T-helper 2 cell (primary cell): ENCODE data around the gene SEC14L5.
"Not testable (repeated sequence)": the region's sequence is repeated elsewhere in the genome, so short reads cannot be mapped to it uniquely, and the experiment has no call there.

ENCODE experiments used
- DNase-seq, 5 experiments: peaks; one replicate each; pipeline versions ENCODE4 v3.0.0 to v3.0.0-alpha.2; 2012 to 2022

Gene SEC14L5

GRCh38 chr16:4954714-4955113 lies 3.4 kb upstream of the SEC14L5 start:
- no peak for DNase-seq

DNA sequence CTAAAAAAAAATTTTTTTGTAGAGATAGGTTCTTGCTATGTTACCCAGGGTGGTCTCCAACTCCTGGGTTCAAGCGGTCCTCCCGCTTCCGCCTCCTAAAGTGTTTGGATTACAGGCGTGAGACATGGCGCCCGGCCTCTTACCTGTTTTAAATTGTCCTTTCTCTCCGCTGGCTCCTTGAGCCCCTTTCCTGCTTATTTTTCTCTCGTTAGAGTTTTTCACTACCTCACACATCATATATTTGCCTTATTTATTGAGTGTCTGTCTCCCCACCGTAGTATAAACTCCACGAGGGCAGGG lies 760 bp upstream of the SEC14L5 start:
- no peak for DNase-seq

DNA sequence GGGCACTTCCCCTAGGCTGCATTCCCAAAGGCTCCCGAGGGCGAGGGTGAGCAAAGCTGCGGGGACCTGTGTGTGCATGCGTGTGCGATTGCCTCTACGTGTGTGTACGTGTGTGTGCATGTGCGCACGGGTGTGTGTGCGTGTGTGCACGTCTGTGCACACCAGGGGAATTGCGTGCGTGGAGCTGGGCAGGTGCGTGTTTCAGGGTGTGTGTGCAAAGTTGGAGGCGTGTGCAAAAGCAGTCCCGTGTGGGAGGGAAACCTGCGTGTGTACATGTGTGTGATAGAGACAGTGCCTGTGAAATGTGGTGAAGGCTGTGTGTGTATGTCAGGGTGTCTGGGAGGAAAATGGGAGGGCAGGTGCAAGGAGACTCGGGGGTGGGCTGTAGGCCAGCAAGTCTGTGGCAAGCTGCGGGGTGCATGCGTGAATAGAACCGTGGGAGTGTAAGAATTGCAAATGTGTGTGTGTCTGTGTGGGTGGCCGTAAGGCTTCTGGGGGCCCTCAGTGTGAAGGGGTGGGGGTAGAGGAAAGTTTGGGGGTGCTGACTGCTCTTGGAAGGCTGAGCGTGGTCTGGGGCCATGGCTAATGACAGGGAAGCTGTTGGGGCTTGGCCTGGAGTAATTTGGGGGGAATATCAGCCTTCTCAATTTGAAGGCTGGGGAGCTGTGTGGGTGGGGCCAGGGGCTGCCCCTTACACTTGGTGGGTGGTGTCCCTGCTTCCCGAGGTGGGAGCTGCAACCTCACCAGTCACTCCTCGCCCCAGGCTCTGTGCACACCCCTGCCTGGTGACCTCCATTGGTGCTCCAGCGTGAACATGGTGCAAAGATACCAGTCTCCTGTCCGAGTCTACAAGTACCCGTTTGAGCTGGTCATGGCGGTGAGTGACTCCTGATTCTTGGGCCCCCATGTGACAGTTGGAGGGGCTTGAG lies 644 bp downstream of the SEC14L5 start:
- DNase-seq, result peak in 1 of 5 experiments; percentile 30

GRCh38 chr16:4960579-4960978 lies 2.4 kb downstream of the SEC14L5 start:
- no peak for DNase-seq

- no peak for DNase-seq
Measured at GRCh38 chr16:4962716-4963115, 4.6 kb downstream of the SEC14L5 start.

- DNase-seq, result not testable (repeated sequence)
Measured at GRCh38 chr16:4963527-4963926, 5.4 kb downstream of the SEC14L5 start.

DNA sequence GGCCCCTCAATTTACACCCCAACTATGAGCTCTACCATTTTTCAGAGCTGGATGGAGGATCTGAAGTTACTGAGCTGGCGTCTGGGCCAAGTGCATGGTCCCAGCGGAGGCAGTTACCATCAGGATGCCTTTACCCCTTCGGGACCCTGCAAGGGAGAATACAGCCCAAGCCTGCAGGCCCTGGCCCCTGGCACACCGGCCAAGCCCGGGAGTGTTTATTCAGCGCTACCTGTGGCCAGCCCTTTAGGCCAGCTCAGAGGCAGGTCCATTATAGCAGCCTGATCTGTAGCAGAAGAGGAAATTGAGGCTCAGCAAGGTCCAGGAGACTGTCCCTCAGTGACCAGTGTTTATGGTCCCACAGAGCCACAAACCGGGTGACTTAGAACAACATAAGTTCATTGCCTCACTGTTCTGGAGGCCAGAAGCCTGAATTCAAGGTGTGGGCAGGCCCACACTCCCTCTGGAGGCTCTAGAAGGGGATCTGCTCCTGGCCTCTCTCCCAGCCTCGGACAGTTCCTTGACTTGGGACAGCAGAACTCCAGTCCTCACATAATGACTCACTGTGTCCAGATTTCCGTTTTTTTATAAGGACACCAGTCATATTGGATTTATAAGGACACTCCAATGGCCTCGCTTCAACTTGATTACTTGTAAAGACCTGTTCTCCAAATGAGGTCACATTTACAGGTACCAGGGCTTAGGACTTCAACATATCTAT lies 8.8 kb downstream of the SEC14L5 start:
- no peak for DNase-seq

DNA sequence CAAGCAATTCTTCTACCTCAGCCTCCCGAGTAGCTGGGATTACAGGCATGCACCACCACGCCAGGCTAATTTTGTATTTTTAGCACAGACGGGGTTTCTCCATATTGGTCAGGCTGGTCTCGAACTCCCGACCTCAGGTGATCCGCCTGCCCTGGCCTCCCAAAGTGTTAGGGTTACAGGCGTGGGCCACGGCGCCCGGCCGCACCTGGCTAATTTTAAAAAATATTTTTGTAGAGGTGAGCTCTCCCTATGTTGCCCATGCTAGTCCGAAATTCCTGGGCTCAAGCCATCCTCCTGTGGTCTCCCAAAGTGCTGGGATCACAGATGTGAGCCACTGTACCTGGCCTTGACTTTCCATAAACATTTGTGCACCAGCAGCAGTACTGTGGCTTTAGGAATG lies 10.1 kb downstream of the SEC14L5 start:
- DNase-seq, result not testable (repeated sequence)

- DNase-seq, result no peak
Measured at GRCh38 chr16:4968879-4969483, 10.9 kb downstream of the SEC14L5 start.

GRCh38 chr16:4970010-4970409 lies 11.9 kb downstream of the SEC14L5 start:
- no peak for DNase-seq

DNA sequence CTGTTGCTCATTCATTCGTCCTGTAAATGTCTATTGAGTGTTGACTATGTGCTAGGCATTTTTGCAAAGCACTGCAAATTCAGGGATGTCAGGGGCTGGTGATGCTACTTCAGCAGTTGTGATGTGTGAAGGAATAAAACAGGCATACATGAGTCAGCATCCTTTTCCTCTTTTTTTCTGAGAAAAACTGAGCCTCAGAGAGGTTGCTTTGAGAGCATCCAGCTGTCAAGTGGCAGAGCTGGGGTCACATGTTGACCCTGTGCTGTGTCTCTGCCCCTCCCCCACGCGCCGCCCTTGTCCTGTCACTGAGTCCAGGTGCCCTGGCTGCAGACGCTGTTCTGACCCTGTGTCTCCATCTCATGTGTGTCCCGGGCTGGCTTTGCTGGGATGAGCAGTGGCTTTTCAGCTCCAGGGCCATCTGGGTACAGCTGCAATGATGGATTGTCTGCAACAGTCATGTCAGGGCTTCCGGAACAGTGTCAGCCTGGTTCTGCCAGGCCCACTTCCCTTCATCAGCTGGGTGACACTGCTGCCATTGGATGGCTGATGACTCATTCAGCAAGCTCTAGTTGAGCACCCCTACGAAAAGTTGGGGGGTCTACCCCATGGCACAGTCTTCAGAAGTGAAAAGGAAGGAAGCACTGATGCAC lies 14.9 kb downstream of the SEC14L5 start:
- DNase-seq, result no peak

- no peak for DNase-seq
Measured at GRCh38 chr16:4976079-4976478, 17.9 kb downstream of the SEC14L5 start.

DNA sequence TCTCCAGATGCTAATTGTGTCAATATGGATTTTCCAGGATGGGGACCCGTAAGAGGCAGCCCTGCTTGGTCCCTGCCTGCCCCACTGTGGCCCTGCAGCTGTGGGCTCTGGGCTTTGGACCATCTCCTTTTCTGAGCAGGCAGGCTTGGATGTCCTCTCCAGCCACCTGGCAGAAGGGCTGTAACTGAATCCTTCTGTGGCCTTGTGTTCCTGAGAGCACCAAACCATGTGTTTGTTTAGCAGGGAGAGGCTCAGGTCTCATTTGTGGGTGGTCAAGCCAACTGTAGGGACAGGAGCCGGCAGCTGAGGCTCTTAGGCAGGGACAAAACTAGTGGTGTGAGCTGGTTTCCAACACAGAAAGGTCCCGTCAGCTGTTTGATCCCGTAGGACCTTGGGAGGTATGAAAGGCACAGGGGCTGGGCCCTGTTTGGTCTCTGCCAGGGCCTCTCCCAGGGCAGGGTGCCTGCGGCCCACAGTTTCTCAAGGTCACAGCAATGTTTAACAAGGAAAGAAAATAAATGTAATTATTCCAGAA lies 18.5 kb downstream of the SEC14L5 start:
- DNase-seq, result no peak

GRCh38 chr16:4979164-4979563 lies 21.0 kb downstream of the SEC14L5 start:
- no peak for DNase-seq

GRCh38 chr16:4979736-4980660 lies 21.9 kb downstream of the SEC14L5 start:
- DNase-seq, result no peak

DNA sequence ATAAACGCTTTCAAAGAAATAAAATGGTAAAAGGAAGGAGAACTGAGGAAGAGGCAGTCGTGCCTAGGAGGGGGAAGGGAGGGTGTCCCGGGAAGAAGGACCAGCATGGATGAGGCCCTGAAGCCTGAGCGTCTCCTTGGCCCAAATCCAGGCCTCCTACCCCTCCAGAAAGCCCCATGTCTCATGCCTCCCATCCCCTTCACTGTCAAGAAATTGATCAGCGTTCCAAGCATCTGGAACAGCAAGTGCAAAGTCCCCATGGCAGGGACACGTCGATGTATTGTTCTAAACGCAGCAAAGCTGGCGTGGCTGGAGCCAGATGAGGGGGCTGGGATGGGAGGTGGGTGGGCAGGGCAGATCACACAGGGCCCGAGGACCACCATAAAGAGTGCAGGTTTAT lies 22.6 kb downstream of the SEC14L5 start:
- no peak for DNase-seq

GRCh38 chr16:4981473-4981872 lies 23.3 kb downstream of the SEC14L5 start:
- DNase-seq, result no peak

GRCh38 chr16:4982056-4982867 lies 24.1 kb downstream of the SEC14L5 start:
- no peak for DNase-seq

GRCh38 chr16:4984174-4984990 lies 26.3 kb downstream of the SEC14L5 start:
- DNase-seq, result no peak

DNA sequence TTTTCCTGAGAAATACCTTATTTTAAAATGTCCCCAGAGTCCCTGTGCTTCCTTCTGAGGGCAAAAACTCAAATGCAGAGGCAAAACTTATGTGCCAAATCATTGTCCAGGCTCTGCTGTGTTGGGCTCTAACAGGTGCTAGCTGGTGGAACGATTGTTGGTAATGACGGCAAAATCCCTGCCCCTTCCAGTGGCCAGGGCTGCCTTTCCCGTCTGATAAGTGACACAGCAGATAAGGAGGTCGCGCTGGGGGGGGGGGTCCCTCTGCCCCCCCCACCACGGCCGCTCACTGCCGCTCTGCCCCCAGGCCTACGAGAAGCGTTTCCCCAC lies 29.1 kb downstream of the SEC14L5 start:
- no peak for DNase-seq
